Thymus (tissue), 11 donors: ENCODE data around the gene SRA1. TPM values are rescaled to one million over a fixed set of nuclear protein-coding genes. Genes with fewer than 3 reads are reported as not detected.

Source experiments
- DNase-seq, 9 donors: peaks; one replicate each; pipeline ENCODE4 v3.0.0-alpha.2; 2013; ENCODE audit warnings: low spot score in 9 of 9, low read depth in 6 of 9, missing footprints in 1 of 9
- H3K27ac ChIP-seq, 2 donors: one replicate each; pipeline ENCODE4 v1.5.1; 2013; ENCODE audit warnings: control low read depth in 1 of 2, low read depth in 1 of 2, low read length in 1 of 2, mild to moderate bottlenecking in 1 of 2, moderate library complexity in 1 of 2
- H3K27me3 ChIP-seq, 2 donors: one replicate each; pipeline ENCODE4 v1.5.1; 2013; ENCODE audit warnings: low read length in 1 of 2; ENCODE audit not compliant: control insufficient read depth in 2 of 2, insufficient read depth in 1 of 2
- H3K36me3 ChIP-seq, 2 donors: one replicate each; pipeline ENCODE4 v1.5.1; 2013; ENCODE audit warnings: low read length in 1 of 2, mild to moderate bottlenecking in 1 of 2, moderate library complexity in 1 of 2; ENCODE audit not compliant: control insufficient read depth in 2 of 2, insufficient read depth in 2 of 2
- H3K4me1 ChIP-seq, 2 donors: one replicate each; pipeline ENCODE4 v1.5.1; 2013; ENCODE audit warnings: low read length in 2 of 2; ENCODE audit not compliant: control insufficient read depth in 2 of 2, insufficient read depth in 2 of 2
- H3K4me3 ChIP-seq, 2 donors: one replicate each; pipeline ENCODE4 v1.5.1; 2013; ENCODE audit warnings: low read length in 2 of 2, control low read depth in 1 of 2, mild to moderate bottlenecking in 1 of 2
- H3K9me3 ChIP-seq, 2 donors: one replicate each; pipeline ENCODE4 v1.5.1; 2013; ENCODE audit warnings: low read length in 1 of 2, mild to moderate bottlenecking in 1 of 2; ENCODE audit not compliant: control insufficient read depth in 2 of 2, insufficient read depth in 1 of 2
- WGBS: extraction: QIAGEN DNeasy Blood & Tissue Kit; methylation state at CpG from one replicate; pipeline ENCODE4 v1.1.7; 2013; 5-methylcytosine and 5-hydroxymethylcytosine counted together
- polyA plus RNA-seq: library from polyadenylated mRNA; stranded (reverse); fragments of 200-250 nt; gene quantifications from one replicate; pipeline ENCODE4 v1.2.3, GENCODE V29; 2013
- total RNA-seq: library from RNA; stranded (reverse); fragments of 120-200 nt; gene quantifications from one replicate; pipeline ENCODE4 v1.2.4, GENCODE V29; 2013
- donor health status: healthy.

The SRA1 gene
- total and polyA plus RNA-seq, 2 donors, result 29.7 to 46.3 TPM

- H3K36me3 ChIP-seq, result no peaks in the 10 kb centered on the region
- no peak overlapping the region for H3K4me3 ChIP-seq
- WGBS, result 83% methylated on average over 2 of the region's 2 CpGs
- no peaks in the 10 kb centered on the region for H3K4me1 ChIP-seq
- H3K27ac ChIP-seq, result peak overlapping the region in 1 of 2 donors; percentile 32
- peak in 1 of 9 donors; percentile 29 for DNase-seq
- no peaks in the 10 kb centered on the region for H3K9me3 ChIP-seq
- peaks cover 0 to 2% of the 10 kb centered on the region in 2 donors for H3K27me3 ChIP-seq
Measured at GRCh38 chr5:140576776-140577201, 19.5 kb upstream of the SRA1 start.

- Histone ChIP-seq H3K36me3 (peaks cover 4 to 5% of the 10 kb centered on the region in 2 donors), H3K9me3 (no peaks in the 10 kb centered on the region), H3K4me1 (no peaks in the 10 kb centered on the region), H3K27me3 (peaks cover 0 to 2% of the 10 kb centered on the region in 2 donors), H3K4me3 (no peak overlapping the region), H3K27ac (no peak overlapping the region)
- 93% methylated on average over 8 of the region's 8 CpGs for WGBS
- no peak for DNase-seq
Measured at GRCh38 chr5:140575309-140575708, 18.0 kb upstream of the SRA1 start.

GRCh38 chr5:140574165-140574564, 16.9 kb upstream of the SRA1 start:
- no peaks in the 10 kb centered on the region for H3K9me3 ChIP-seq
- H3K36me3 ChIP-seq, result peaks cover 4 to 8% of the 10 kb centered on the region in 2 donors
- H3K27ac ChIP-seq, result no peak overlapping the region
- DNase-seq, result no peak
- WGBS, result 92% methylated on average over 3 of the region's 3 CpGs
- no peaks in the 10 kb centered on the region for H3K27me3 ChIP-seq
- H3K4me1 ChIP-seq, result no peaks in the 10 kb centered on the region
- H3K4me3 ChIP-seq, result no peak overlapping the region

- Histone ChIP-seq H3K36me3 (peaks cover 4 to 8% of the 10 kb centered on the region in 2 donors), H3K9me3 (no peaks in the 10 kb centered on the region), H3K4me3 (no peak overlapping the region), H3K27ac (no peak overlapping the region), H3K27me3 (no peaks in the 10 kb centered on the region), H3K4me1 (no peaks in the 10 kb centered on the region)
- DNase-seq, result no peak
- 96% methylated on average over 7 of the region's 7 CpGs for WGBS
Measured at GRCh38 chr5:140573683-140574082, 16.4 kb upstream of the SRA1 start.

- no peaks in the 10 kb centered on the region for H3K27me3 ChIP-seq
- DNase-seq, result no peak
- peaks cover 24 to 29% of the 10 kb centered on the region in 2 donors for H3K36me3 ChIP-seq
- peaks cover 0 to 3% of the 10 kb centered on the region in 2 donors for H3K4me1 ChIP-seq
- no peaks in the 10 kb centered on the region for H3K9me3 ChIP-seq
- H3K4me3 ChIP-seq, result no peak overlapping the region
- H3K27ac ChIP-seq, result no peak overlapping the region
- WGBS, result 96% methylated on average over 5 of the region's 5 CpGs
Measured at GRCh38 chr5:140571105-140571504, 13.8 kb upstream of the SRA1 start.

GRCh38 chr5:140570488-140570887, 13.2 kb upstream of the SRA1 start:
- Histone ChIP-seq H3K4me1 (peaks cover 4 to 6% of the 10 kb centered on the region in 2 donors), H3K36me3 (peaks cover 24 to 31% of the 10 kb centered on the region in 2 donors), H3K4me3 (no peak overlapping the region), H3K27ac (no peak overlapping the region), H3K9me3 (no peaks in the 10 kb centered on the region), H3K27me3 (no peaks in the 10 kb centered on the region)
- no peak for DNase-seq
- 100% methylated on average over 1 of the region's 1 CpG for WGBS

- no peak overlapping the region for H3K27ac ChIP-seq
- peaks cover 24 to 31% of the 10 kb centered on the region in 2 donors for H3K36me3 ChIP-seq
- no peak overlapping the region for H3K4me3 ChIP-seq
- H3K4me1 ChIP-seq, result peaks cover 9 to 10% of the 10 kb centered on the region in 2 donors
- no peaks in the 10 kb centered on the region for H3K27me3 ChIP-seq
- no peak for DNase-seq
- 95% methylated on average over 4 of the region's 4 CpGs for WGBS
- H3K9me3 ChIP-seq, result no peaks in the 10 kb centered on the region
Measured at GRCh38 chr5:140570058-140570457, 12.8 kb upstream of the SRA1 start.

- H3K27ac ChIP-seq, result peak overlapping the region in 1 of 2 donors; percentile 32
- DNase-seq, result no peak
- H3K4me1 ChIP-seq, result peaks cover 11 to 13% of the 10 kb centered on the region in 2 donors
- no peaks in the 10 kb centered on the region for H3K9me3 ChIP-seq
- WGBS, result 18% methylated on average over 4 of the region's 4 CpGs
- no peak overlapping the region for H3K4me3 ChIP-seq
- peaks cover 24 to 31% of the 10 kb centered on the region in 2 donors for H3K36me3 ChIP-seq
- no peaks in the 10 kb centered on the region for H3K27me3 ChIP-seq
Measured at GRCh38 chr5:140569197-140569596, 11.9 kb upstream of the SRA1 start.

- WGBS, result 69% methylated on average over 2 of the region's 2 CpGs
- Histone ChIP-seq H3K4me3 (no peak overlapping the region), H3K27ac (peak overlapping the region; percentile 12 to 53), H3K27me3 (no peaks in the 10 kb centered on the region), H3K4me1 (peaks cover 16 to 18% of the 10 kb centered on the region in 2 donors), H3K36me3 (peaks cover 24 to 31% of the 10 kb centered on the region in 2 donors), H3K9me3 (no peaks in the 10 kb centered on the region)
- DNase-seq, result no peak
Measured at GRCh38 chr5:140568443-140569063, 11.3 kb upstream of the SRA1 start.
